ENCODE results near the gene WNT11.
A peak's percentile ranks its signal among the peaks of the same experiment; 100 is the strongest.

WNT11 gene

GRCh38 chr11:76217653-76218160 is 11.4 kb upstream of the WNT11 start:
- peak; percentile 94 for DNase-seq

DNA sequence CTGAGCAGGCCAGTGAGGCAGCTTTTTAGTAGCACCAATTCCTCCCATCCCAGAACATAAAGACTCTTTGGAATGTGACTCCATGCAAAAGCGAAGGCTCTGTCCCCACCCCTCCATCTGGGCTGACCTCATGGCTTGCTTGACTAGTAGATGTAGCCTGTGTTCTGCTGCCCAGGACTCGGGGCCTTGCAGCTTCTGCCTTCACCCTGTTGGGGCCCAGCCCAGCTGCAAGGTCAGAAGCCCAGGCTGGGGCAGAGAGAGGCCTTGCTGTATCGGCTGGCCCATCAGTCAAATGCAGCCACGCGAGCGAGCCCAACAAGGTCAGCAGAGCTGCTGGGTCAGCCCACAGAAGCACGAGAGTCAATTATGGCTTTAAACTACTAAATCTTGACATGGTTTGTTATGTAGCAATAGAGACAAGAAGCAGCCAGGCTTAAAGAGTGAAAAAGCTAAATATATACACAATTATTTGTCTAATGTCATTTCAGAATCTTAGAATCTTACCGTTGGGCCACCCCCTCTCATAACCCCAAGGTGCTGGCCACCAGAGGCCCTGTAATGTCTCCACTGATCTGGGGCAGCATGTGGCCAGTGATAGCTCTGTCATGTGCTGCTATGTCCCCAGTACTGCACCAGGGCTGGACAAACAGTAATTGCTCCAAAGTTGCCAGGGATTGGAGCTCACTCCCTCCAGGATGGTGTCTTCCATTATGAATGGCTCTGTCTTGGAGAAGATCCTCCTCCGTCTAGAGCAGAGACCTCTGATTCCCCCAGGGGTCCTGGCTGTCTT is 10.4 kb upstream of the WNT11 start:
- DNase-seq, result no peak

- peak; percentile 5 for DNase-seq
These were observed 9.6 kb upstream of the WNT11 start for GRCh38 chr11:76215941-76216340.

DNA sequence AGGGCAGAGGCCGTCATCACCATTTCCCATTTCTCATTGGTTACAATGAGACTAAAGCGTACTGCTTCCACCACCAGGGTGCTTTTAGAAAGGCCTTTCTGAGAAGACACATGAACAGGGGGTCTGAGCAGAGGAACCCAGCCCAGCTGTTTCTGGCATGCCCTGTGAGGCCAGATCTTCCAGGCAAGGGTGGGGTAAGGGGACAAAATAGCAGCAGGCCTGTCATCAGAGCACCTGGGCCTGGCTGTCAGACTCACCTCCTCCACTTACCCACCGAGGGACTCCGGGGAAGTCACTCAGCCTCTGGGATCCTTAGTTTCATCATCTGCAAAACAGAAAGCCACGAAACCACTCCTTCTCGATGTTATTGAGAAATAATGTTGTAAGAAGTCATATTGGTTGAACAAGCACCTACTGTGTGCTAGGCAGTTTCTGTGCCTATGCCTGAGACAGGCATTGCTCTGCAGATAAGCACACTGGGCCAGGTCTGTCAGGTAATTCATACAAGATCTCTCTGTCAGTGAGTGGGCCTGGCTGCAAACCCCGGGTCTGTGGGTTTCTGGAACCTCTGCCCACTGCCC is 8.8 kb upstream of the WNT11 start:
- no peak for DNase-seq

- no peak for DNase-seq
These were observed 7.9 kb upstream of the WNT11 start for GRCh38 chr11:76214186-76214585.

DNA sequence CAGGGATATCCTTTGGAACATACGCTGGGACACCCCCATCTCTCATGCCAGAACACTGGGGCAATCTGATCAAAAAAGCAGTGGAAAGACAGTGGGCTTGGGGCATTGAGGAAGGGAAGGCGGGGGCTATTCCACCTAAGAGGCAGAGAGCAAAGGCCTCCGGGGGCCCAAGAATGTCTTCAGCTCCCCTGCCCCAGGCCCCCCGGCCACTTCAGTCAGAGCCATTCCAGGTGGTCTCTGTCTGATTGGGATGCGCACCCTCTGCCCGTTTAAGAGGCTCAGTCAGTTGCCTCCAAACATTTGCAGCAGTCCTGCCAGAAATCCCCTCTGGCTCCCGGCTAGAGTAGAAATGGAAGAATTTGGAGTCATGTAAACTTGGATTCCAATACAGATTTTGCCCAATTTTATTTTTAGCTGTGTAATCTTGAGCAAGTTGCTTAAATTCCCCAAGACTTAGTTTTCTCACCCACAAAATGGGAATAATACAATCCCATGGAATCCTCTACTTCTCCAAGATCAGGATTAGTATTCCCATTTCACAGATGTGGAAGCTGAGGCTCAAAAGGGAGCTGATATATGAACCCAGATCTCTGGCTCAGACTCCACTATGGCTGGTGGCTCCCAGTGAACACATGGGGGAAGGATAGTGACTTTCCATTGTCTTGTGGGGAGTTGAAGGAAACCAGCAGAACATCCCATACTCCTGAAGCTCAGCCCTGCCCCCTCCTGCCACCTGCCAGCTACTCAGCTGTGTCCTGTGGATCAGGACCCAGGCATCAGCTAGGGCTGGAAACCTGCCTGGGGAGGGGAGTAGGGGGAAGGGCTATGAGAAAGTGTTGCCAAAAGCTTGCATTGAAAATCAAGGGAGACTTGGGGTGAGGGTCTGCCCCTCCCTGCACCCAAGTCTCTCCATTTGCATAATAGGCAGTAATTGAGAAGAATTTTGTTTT is 6.1 kb upstream of the WNT11 start:
- no peak for DNase-seq

DNA sequence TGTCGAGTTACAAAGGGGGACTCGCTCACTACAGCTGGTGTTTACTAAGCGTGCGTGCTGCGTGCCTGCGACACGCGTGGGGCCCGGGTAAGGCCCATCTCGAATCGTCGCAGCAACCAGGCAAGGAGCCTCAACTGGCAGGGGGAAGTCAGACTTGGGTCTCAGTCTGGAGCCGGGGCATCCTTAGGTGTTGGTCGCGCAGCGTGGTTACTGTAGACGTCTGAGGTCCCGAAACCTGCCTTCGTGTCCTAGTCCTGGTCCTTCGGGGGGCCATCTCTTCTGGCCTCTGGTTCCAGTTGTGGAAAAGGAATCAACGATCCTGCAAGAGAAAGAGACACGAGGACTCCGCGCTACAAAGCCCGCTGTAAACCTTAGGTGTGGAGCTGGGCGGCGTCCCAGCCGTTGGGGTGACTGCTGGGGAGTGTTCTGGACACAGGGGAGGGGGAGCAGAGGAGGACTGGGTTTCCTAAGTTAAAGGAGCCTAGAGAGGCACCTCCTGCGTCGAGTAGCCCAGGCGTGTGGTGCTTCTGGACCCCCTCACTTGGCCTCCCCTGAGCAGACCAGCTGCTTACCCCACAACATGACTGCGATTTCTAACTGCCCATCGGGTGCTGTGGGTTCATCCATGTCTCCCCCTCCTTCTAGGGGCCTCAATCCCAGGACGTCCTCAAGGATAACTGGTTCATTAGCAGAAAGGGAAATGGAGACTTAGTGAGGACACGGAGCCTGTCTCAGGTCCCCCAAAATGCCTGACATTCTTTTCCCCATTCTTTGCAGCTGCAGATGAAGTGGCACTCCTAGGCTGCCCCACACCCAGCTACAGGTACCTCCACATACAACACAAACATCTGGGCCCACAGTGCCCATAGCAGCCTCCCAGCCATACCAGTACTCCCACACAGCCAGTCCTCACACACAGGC is 4.9 kb upstream of the WNT11 start:
- no peak for DNase-seq

- DNase-seq, result peak; percentile 31
These were observed 4.0 kb upstream of the WNT11 start for GRCh38 chr11:76209973-76210930.

GRCh38 chr11:76209375-76209972 is 3.2 kb upstream of the WNT11 start:
- DNase-seq, result peak; percentile 34

DNA sequence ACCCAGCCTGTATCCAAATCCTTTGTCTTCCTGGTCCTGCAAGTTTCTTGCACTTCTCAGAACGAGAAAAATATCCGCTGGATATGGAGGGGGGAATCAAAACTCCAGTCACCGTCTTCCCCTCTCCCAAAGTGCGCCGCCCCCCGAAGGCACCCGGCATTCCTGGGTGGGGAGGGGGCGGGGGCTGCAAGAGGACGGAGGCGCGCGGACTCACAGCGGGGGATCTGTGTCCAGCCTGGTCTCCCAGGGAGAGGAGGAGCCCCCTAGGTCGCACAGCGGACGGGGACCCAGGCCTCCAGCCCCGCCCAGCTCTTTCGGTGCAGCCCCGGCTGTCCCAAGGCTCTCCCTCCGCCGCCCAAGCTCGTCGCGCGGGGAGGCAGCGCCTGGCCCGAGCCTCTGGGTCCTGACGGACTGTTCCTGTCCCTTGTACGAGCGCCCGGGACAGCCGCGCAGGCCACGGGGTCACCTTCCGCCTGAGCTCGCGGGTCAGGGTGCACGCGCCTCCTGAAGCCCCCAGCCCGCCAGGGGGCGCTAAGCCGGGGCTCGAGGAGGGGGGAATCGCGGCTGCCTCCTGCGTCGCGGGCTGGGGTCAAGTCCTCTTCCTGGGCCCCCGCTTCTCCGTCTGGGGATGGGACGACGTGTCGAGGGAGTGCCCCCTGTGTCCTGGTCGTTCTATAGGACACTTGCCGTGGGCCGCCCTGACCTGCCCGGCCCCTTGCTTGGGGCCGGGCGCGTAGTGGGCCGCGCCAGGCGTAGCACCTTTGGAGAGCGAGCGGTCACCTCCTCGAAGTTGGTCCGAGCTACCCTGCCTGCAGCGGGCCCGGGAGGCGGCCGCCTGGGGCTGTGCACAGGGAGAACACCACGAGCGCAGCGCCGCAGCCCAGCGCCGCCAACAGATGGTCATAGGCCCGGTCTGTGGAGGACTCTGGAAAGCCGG is 2.4 kb upstream of the WNT11 start:
- peak; percentile 55 for DNase-seq

DNA sequence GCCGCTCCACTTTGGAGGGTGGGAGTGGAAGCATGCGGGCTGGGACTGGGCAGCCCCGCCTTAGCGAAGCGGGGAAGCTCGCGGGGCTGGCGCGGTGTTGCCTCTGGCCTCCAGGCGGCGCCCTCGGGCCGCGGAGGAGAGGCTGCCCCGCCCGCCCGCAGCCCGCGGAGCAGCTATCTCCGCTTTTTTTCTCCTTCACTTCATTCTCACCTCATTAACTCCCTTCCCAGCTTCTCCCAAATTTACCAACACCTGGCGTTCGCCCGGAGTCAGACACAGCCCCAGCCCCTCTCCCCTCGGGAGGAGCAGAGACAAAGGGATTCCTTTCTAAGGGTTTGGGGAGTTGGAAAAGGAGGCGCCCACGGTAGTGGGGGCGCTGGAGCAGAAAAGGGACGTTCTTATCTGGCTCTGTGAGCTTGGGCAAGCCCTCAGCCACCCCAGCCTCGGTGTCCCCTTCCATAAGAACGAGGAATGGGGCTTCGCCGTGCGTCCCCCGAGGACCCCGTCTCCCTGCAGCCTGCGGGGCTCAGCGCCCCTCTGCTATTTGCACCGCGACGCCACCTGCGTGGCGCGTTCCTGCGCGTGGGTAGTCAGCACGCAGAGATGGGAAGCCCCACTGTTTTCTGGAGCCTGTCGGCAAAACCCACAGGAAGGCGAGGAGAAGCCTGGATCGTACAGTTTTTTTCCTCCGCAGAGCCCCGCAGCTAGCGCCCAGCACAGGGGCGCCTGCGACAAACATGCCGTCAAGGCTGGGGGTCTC is 1.5 kb upstream of the WNT11 start:
- DNase-seq, result peak; percentile 85

GRCh38 chr11:76206077-76206326 is 300 bp downstream of the WNT11 start:
- no peak for DNase-seq

GRCh38 chr11:76205252-76206076 is 838 bp downstream of the WNT11 start:
- no peak for DNase-seq

DNA sequence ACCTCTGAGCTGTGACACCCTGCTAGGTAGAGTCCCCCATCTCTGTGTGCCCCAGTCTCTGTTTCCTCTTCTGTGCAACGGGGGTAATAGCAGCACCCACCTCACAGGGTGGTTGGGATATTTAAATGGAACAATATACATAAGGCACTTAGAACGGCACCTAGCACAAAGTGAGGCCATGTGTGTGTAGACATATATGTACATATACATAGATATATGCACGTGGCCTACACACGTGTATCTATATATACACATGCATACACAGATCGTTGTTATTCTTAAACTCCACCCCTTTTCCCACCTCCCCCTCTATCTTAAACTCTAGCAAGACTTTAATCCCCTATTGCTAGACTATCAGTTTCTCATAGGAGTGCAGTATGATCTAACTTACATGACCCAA is 2.4 kb downstream of the WNT11 start:
- no peak for DNase-seq

- no peak for DNase-seq
These were observed 3.0 kb downstream of the WNT11 start for GRCh38 chr11:76203131-76203925.

GRCh38 chr11:76201672-76202412 is 4.5 kb downstream of the WNT11 start:
- DNase-seq, result no peak
